ENCODE measurements around the gene MBIP.
A peak's percentile ranks its signal among the peaks of the same experiment; 100 is the strongest.

The MBIP gene

DNA sequence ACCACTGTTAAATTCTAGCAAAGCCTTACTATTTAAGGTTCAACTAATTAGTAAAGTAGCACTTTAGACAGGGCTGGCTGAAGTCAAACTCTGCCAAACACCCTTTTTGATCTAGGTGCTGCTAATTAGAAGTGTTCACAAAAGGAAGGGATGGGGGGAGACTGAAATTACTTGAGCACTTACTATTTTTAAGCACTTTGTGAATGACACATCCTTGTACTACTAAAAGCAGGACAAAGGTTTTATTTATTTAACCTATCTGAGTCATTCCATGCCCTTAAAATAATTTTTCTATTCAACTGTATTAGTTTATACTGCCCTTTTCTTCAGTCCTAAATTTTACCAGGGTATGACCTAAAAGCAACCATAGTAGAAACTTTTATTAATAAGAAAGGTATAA, 20.1 kb downstream of the MBIP start:
- no peak for DNase-seq (ENCODE audit: low read depth)
- TF ChIP-seq, protein P1, sequence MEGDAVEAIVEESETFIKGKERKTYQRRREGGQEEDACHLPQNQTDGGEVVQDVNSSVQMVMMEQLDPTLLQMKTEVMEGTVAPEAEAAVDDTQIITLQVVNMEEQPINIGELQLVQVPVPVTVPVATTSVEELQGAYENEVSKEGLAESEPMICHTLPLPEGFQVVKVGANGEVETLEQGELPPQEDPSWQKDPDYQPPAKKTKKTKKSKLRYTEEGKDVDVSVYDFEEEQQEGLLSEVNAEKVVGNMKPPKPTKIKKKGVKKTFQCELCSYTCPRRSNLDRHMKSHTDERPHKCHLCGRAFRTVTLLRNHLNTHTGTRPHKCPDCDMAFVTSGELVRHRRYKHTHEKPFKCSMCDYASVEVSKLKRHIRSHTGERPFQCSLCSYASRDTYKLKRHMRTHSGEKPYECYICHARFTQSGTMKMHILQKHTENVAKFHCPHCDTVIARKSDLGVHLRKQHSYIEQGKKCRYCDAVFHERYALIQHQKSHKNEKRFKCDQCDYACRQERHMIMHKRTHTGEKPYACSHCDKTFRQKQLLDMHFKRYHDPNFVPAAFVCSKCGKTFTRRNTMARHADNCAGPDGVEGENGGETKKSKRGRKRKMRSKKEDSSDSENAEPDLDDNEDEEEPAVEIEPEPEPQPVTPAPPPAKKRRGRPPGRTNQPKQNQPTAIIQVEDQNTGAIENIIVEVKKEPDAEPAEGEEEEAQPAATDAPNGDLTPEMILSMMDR (conservative IDR thresholded peaks at IDR 0.05; ENCODE audit: low read length) = no peak
- H3K4me3 ChIP-seq (ENCODE audit: low read length) = no peak overlapping the region

DNA sequence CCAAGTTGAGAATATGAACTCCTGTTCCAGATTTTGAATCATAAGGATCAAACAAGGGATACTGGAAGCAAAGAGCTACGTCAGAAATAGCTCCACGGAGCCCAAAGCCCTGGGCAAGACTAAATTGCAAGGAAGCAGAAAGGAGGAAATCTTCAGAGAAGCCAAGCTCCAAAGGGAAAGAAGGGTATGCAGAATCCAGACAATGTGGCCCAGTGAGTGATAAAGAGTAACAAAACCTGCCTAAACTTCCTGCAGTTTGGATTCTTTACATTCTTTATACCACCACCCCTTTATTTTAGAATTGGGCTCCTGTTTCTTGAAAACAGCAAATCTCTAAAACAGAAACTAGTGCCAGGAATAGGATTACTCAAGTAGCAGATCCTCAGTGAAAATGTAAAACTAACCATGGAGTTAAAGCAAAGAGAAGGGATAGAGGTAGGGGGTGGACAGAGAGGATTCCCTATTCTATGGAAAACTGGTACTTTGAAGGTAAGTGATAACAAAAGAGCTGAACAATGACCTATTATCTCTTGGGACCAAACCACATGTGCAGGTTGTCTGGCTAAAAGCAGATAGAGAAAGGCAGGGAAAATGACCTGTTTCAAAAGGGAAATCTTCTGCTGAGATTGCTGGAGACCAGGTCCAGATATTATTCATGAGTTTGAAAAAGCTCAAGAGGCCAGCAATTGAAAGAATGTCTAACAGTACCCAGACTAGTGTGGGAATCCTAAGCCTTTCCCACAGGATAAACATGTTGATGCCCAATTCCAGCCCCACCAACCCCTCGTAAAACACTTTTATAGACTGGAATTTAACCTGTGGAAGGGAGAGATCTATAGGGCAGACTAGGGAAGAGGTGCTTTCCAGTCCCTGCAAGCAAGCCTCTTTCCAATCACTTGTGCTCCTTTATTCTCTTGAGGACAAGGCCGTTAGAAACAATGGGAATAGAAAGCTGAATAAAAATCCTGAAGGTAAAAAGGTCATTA, 24.5 kb downstream of the MBIP start:
- DNase-seq (ENCODE audit: low read depth) = no peak
- TF ChIP-seq, protein P1 (conservative IDR thresholded peaks at IDR 0.05; ENCODE audit: low read length) = no peak
- H3K4me3 ChIP-seq (ENCODE audit: low read length) = no peak overlapping the region

DNA sequence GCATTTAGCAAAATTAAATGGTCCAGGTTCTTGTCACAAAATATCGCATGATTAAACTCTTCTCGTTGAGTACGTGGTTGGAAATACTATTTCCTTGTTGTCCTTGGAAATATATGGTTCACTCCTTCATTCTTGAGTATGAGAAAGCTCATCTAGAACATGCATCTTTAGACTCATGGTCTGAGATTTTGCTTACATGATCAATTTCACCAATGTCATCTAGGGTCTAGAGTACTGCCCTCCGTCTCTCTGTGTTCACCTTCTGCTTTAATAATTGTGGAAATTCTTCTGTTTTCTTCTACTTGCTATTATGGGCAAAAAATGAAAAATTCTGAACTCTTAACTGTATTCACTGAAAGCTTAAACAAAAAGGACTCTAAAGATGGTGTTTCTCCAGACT, 25.9 kb downstream of the MBIP start:
- TF ChIP-seq, protein P1 (conservative IDR thresholded peaks at IDR 0.05; ENCODE audit: low read length) = no peak
- DNase-seq (ENCODE audit: low read depth) = no peak

DNA sequence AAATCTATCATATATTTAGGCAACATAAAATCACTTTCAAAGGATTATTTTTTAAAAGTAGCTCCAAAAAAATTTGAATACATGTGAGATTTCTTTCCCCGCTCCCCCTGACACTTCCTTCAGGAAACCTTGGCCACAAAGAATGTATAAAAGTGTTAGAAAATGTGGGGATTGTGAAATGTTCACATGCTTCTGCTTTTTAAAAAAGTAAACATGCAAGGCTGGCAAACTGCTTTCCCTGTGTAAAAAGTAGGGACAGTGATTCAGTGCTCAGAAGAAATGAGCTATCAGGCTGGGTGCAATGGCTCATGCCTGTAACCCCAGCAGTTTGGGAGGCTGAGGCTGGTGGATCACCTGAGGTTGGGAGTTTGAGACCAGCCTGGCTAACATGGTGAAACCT, 26.6 kb downstream of the MBIP start:
- TF ChIP-seq, protein P1 (conservative IDR thresholded peaks at IDR 0.05; ENCODE audit: low read length) = no peak
- H3K4me3 ChIP-seq (ENCODE audit: low read length) = no peak overlapping the region
- peak; percentile 84 for DNase-seq (ENCODE audit: low read depth)

More for the DNA sequence above, 25.9 kb downstream of the MBIP start:
- H3K4me3 ChIP-seq (ENCODE audit: low read length) = no peak overlapping the region

DNA sequence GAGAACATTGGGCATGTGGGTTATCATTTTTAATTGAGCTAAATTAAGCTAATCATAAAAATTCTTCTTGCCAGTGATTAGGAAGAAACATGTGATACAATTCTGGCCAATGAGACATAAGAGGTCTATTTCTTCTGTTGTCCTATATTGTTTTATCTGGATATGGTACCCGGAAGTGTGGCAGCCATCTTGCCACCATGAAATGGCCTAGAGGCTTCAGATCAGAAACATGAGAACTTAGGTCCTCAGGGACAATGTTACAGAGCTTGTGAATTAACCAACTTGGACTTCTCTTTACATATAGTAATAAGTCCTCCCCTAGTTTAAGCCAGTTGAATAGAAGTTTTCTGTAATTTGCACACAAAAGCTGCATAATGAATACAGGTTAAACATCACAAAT, 30.5 kb downstream of the MBIP start:
- TF ChIP-seq, protein P1 (conservative IDR thresholded peaks at IDR 0.05; ENCODE audit: low read length) = no peak
- no peak overlapping the region for H3K4me3 ChIP-seq (ENCODE audit: low read length)
- DNase-seq (ENCODE audit: low read depth) = no peak

DNA sequence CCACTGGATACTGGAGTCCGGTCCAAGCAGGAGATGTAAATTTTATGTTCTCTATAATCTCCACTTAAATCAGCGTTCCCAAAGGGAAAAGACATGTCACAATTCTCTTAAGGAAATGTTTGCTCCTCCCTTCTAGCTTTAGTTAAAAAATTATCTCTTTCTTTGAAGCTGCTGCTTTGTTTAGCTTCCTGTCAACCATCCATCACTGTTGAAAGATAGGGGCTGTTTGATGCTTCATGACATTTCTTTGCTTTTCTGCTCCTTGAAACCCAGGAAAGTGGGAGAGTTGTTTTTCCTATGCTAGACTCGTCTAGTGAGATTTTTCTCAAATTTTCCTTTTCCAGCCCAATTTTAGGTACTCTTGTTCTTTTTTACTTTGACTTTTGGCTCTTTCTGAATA, 31.9 kb downstream of the MBIP start:
- DNase-seq (ENCODE audit: low read depth) = no peak
- TF ChIP-seq, protein P1 (conservative IDR thresholded peaks at IDR 0.05; ENCODE audit: low read length) = no peak

More for the DNA sequence above, 31.9 kb downstream of the MBIP start:
- no peak overlapping the region for H3K4me3 ChIP-seq (ENCODE audit: low read length)
